GM13976 (cell line): ENCODE results near the gene NCBP1.
"Not testable (repeated sequence)": the region's sequence is repeated elsewhere in the genome, so short reads cannot be mapped to it uniquely, and the experiment has no call there.

Experiments
- DNase-seq: peaks from one replicate; pipeline ENCODE4 v3.0.0; 2012; ENCODE audit warnings: low spot score
- in situ Hi-C: fragments of 300-500 bp; cut with MboI; formaldehyde crosslinking; loops from one replicate; pipeline ENCODE4 v1.12.0; 2022; ENCODE audit warnings: low sequenced_read_pairs, mixed read lengths, inconsistent platforms; ENCODE audit not compliant: unreplicated experiment
- TF ChIP-seq, protein P1 (sequence below): IDR thresholded peaks from 2 replicates; pipeline ENCODE4 v1.5.1; 2012; ENCODE audit warnings: borderline replicate concordance, mild to moderate bottlenecking; ENCODE audit not compliant: insufficient read depth; ENCODE audit errors: extremely low read depth, missing control alignments, control extremely low read depth

Gene NCBP1

DNA sequence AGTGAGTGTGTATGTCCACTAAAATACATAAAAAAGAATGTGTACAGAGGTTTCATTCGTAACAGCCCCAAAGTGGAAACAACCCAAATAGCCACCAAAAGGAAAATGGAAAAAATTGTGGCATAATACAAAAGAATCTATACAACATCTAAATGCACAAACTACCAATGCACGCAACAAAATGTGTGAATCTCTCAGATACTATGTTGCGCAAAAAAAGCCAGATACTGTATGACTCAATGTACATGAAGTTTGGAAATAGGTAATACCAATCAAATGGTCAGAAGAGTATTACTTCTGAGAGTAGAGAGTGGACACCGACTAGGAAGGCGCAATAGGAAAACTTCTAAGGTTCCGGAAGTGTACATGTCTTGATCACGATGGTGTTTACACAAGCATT lies 61.1 kb downstream of the NCBP1 start:
- TF ChIP-seq, protein P1, sequence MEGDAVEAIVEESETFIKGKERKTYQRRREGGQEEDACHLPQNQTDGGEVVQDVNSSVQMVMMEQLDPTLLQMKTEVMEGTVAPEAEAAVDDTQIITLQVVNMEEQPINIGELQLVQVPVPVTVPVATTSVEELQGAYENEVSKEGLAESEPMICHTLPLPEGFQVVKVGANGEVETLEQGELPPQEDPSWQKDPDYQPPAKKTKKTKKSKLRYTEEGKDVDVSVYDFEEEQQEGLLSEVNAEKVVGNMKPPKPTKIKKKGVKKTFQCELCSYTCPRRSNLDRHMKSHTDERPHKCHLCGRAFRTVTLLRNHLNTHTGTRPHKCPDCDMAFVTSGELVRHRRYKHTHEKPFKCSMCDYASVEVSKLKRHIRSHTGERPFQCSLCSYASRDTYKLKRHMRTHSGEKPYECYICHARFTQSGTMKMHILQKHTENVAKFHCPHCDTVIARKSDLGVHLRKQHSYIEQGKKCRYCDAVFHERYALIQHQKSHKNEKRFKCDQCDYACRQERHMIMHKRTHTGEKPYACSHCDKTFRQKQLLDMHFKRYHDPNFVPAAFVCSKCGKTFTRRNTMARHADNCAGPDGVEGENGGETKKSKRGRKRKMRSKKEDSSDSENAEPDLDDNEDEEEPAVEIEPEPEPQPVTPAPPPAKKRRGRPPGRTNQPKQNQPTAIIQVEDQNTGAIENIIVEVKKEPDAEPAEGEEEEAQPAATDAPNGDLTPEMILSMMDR, result no peak
- in situ Hi-C loops, result no loop called here
- no peak for DNase-seq

DNA sequence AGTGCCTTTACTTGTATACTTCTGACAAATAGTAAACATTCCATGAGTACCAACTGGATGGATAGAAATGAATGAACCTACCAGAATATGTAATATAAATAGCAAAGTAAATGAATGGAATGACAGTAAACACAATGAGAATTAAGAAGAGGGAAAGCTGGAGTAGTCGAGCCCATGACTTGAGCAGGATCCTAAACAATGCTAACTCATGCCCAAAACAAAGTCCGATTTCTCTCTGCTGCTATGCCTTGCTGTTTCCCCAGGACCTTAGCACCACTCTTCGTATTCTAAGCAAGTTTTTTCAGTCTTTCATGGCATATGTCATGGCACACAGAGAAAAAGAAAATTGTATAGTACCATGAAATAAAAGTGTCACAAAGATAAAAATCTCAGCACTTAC lies 61.8 kb downstream of the NCBP1 start:
- in situ Hi-C loops, result no loop called here
- DNase-seq, result no peak
- TF ChIP-seq, protein P1, result no peak

DNA sequence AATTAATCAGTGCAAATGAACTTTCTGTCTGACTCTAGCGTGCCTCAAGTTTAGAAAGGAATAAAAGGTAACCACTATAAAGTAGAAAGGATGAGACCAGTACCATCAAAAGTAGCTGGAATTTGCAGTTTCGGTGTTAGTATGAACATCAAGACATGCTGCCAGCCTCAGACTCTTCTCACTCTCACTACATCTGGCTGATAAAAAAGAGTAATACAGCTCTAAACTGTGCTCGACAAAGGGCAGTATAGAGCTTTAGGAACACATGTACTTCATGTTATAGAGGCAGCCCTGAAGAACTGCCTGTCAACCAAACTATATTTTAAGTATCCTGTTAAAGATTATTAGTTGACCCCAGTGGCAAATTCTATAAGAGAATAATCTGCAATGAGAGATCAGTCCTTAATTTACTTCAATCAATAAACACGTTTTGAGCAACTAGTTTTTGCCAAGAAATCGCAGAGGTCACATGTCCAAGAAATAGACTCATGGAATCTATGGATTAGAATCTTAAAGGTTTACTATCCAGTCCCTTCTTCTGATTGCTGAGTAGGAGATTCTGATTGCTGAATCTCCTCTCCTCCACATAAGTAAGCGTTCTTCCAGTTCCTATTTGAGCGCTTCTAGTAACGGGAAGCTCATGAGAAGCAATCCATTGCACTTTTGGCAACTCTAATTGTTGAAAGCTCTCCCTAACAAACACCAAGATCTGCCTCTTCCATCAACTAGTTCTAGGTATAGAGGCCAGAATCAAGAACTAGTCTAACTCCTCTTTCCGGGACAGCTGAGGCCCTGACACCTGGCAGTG lies 62.6 kb downstream of the NCBP1 start:
- in situ Hi-C loops, result no loop called here
- no peak for DNase-seq
- TF ChIP-seq, protein P1, result no peak

DNA sequence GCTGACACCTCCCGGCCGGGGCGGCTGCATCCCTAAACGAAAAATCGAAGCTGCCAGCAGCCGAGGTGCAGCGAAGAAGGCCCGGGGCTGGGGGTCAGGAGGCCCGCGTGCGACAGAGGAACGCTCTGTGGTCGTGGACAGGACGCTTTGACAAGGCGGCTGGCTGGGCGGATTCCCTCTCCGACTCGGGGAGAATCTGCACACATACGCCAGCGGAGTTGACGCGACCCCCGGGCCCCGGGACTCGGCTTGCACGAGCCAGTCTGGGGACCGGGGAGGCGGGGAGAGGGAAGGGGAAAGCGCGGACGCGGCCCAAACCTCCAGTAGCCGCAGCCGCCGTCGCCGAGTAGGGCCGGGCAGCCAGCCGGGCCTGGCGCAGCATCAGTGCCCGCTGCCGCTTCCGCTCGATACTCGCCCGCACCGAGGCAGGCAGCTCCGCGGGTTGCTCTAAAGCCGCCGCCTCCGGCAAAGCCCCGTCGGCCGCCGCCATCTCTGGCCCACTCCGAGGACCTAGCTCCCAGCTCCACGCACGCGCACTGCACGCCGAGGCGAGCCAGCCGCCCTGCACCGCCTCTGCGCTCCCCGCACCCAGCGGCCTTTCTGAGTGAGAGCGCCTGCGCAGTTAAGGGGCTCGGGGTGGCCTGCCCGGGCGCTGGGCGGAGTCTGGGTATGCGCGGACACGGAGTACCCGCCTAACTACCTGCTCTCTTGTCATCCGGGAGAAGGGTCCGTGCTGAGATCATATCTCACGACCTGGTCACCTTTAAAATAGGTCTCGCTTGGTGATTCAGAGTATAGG lies 63.4 kb downstream of the NCBP1 start, which contains the start of gene XPA:
Gene XPA, minus strand, starts transcription at position 538 of the 799 bp plus-strand sequence. Its CDS starts 48 bp downstream, at position 490.
- DNase-seq, result peak; percentile 99
- in situ Hi-C loops, result no loop called here
- TF ChIP-seq, protein P1, result no peak

DNA sequence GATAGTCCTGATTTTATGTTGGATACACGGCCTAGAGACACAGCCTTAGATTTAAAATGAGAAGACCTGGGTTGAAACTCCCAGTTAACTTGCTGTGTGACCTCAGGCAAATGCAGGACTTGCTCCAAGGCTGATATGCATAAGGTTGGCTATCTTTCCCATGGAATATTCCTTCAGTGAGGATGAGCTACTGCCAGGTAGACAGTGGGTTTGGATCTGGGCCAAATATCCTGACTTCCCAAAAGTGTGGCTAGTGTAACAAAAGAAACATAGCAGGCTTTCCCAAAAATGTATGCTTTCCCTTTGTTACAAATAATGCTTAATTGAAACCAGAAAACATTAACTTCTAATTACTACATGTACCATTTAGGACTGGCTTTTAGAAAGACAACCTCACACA lies 64.2 kb downstream of the NCBP1 start:
- TF ChIP-seq, protein P1, result no peak
- no peak for DNase-seq
- in situ Hi-C loops, result no loop called here

DNA sequence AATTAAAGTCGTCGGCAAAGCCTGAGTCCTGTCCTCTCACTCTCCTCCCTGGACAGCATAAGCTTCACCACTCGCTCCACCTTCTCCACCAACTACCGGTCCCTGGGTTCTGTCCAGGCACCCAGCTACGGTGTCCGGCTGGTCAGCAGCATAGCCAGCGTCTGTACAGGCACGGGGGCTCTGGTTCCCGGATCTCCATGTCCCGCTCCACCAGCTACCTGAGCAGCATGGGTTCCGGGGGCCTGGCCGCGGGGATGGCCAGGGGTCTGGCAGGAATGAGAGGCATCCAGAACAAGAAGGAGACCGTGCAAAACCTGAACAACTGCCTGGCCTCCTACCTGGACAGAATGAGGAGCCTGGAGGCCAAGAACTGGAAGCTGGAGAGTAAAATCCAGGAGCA lies 65.2 kb downstream of the NCBP1 start:
- TF ChIP-seq, protein P1, result no peak
- no peak for DNase-seq
- in situ Hi-C loops, result no loop called here

DNA sequence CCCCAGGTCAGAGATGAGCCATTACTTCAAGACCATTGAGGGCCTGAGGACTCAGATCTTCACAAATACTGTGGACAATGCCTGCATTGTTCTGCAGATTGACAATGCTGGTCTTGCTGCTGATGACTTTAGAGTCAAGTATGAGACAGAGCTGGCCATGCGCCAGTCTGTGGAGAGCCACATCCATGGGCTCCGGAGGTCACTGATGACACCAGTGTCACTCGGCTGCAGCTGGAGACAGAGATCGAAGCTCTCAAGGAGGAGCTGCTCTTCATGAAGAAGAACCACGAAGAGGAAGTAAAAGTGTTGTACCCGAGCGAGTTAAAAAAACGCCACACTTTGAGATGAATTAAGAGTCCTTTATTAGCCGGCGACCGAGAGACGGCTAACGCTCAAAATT lies 65.7 kb downstream of the NCBP1 start:
- DNase-seq, in situ Hi-C loops: not testable (repeated sequence)

DNA sequence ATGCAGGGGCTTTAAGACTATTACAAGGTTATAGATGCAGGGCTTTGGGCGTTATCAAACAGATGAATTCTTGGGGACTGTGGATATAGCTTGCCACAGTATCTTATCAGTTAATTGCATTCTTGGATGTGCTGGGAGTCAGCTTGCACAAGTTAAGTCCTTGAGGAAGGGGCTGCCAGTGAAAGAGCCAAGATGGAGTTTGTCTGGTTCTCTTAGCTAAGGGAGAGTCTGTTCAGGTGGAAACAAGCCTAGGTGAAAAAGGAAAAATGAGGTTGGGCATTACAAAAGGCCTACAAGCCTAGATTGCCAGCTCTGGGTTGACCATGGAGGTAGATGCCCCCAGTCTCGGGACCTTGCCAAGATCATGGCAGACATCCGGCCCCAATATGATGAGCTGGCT lies 66.2 kb downstream of the NCBP1 start:
- DNase-seq, result not testable (repeated sequence)
- in situ Hi-C loops, result loop anchor here (10.0 kb wide), 1 partner anchor 205 kb away; no protein-coding TSS in a partner anchor
